Measurements from ENCODE around the gene CCDC167.

CCDC167 gene

GRCh38 chr6:37528541-37528940 is 28.8 kb upstream of the CCDC167 start:
- no peak for DNase-seq

GRCh38 chr6:37525460-37526357 is 26.0 kb upstream of the CCDC167 start:
- peak in 1 of 4 experiments; percentile 24 for DNase-seq

- DNase-seq = no peak
Measured at GRCh38 chr6:37524970-37525318, 25.3 kb upstream of the CCDC167 start.

GRCh38 chr6:37524025-37524969 is 24.6 kb upstream of the CCDC167 start:
- no peak for DNase-seq

GRCh38 chr6:37523412-37523811 is 23.7 kb upstream of the CCDC167 start:
- DNase-seq = no peak

- DNase-seq = no peak
Measured at GRCh38 chr6:37522836-37523235, 23.1 kb upstream of the CCDC167 start.

GRCh38 chr6:37521674-37522073 is 22.0 kb upstream of the CCDC167 start:
- DNase-seq = no peak

- DNase-seq = no peak
Measured at GRCh38 chr6:37520926-37521325, 21.2 kb upstream of the CCDC167 start.

- DNase-seq = no peak
Measured at GRCh38 chr6:37519461-37519860, 19.8 kb upstream of the CCDC167 start.

- DNase-seq = no peak
Measured at GRCh38 chr6:37518116-37518515, 18.4 kb upstream of the CCDC167 start.

GRCh38 chr6:37517411-37517812 is 17.7 kb upstream of the CCDC167 start:
- DNase-seq = peak in 3 of 4 experiments; percentile 29 to 51 (median 41)

GRCh38 chr6:37516920-37517405 is 17.3 kb upstream of the CCDC167 start:
- no peak for DNase-seq

- peak in 3 of 4 experiments; percentile 6 to 15 (median 13) for DNase-seq
Measured at GRCh38 chr6:37516076-37516919, 16.6 kb upstream of the CCDC167 start.

GRCh38 chr6:37515712-37516075 is 16.0 kb upstream of the CCDC167 start:
- DNase-seq = no peak

GRCh38 chr6:37514837-37515236 is 15.1 kb upstream of the CCDC167 start:
- DNase-seq = no peak

- DNase-seq = no peak
Measured at GRCh38 chr6:37514321-37514771, 14.7 kb upstream of the CCDC167 start.

- no peak for DNase-seq
Measured at GRCh38 chr6:37513576-37513975, 13.9 kb upstream of the CCDC167 start.

GRCh38 chr6:37513155-37513554 is 13.5 kb upstream of the CCDC167 start:
- DNase-seq = no peak

GRCh38 chr6:37512400-37513011 is 12.8 kb upstream of the CCDC167 start:
- DNase-seq = no peak

- no peak for DNase-seq
Measured at GRCh38 chr6:37511910-37512399, 12.3 kb upstream of the CCDC167 start.

- no peak for DNase-seq
Measured at GRCh38 chr6:37511201-37511600, 11.5 kb upstream of the CCDC167 start.

Measured in suppressor macrophage (primary cell).